HG02943 (cell line): Measurements from ENCODE around the gene MTCL1.

Experiments used
- ATAC-seq: cut with Tn5 transposase; IDR thresholded peaks from one replicate; pipeline ENCODE4 v1.9.1; 2021; ENCODE audit warnings: mild to moderate bottlenecking, low read depth, moderate library complexity; ENCODE audit not compliant: unreplicated experiment

MTCL1 gene

GRCh38 chr18:8686611-8687010 is 18.7 kb upstream of the MTCL1 start:
- ATAC-seq, result no peak

- ATAC-seq, result no peak
These were observed 17.0 kb upstream of the MTCL1 start for GRCh38 chr18:8688216-8688800.

- no peak for ATAC-seq
These were observed 16.5 kb upstream of the MTCL1 start for GRCh38 chr18:8688816-8689215.

GRCh38 chr18:8689517-8689916 is 15.8 kb upstream of the MTCL1 start:
- no peak for ATAC-seq

- ATAC-seq, result no peak
These were observed 10.5 kb upstream of the MTCL1 start for GRCh38 chr18:8694891-8695290.

- no peak for ATAC-seq
These were observed 9.3 kb upstream of the MTCL1 start for GRCh38 chr18:8695932-8696517.

- peak; percentile 68 for ATAC-seq
These were observed 8.6 kb upstream of the MTCL1 start for GRCh38 chr18:8696749-8697211.

GRCh38 chr18:8699126-8699525 is 6.2 kb upstream of the MTCL1 start:
- ATAC-seq, result no peak

GRCh38 chr18:8699948-8700347 is 5.4 kb upstream of the MTCL1 start:
- ATAC-seq, result no peak

GRCh38 chr18:8701546-8702118 is 3.7 kb upstream of the MTCL1 start:
- no peak for ATAC-seq

GRCh38 chr18:8702668-8703067 is 2.7 kb upstream of the MTCL1 start:
- ATAC-seq, result no peak

GRCh38 chr18:8703092-8703709 is 2.2 kb upstream of the MTCL1 start:
- no peak for ATAC-seq

- no peak for ATAC-seq
These were observed 1.5 kb upstream of the MTCL1 start for GRCh38 chr18:8703781-8704301.

- peak; percentile 81 for ATAC-seq
These were observed 757 bp upstream of the MTCL1 start for GRCh38 chr18:8704361-8705237.

- ATAC-seq, result peak; percentile 3
These were observed 820 bp downstream of the MTCL1 start for GRCh38 chr18:8705961-8706790.

- no peak for ATAC-seq
These were observed 1.6 kb downstream of the MTCL1 start for GRCh38 chr18:8706791-8707555.

GRCh38 chr18:8707556-8708300 is 2.4 kb downstream of the MTCL1 start:
- no peak for ATAC-seq

GRCh38 chr18:8708670-8709069 is 3.3 kb downstream of the MTCL1 start:
- no peak for ATAC-seq
